ENCODE results near the gene SDE2. TPM values are rescaled to one million over a fixed set of nuclear protein-coding genes. Genes with fewer than 3 reads are reported as not detected.

SDE2 gene
- total and polyA plus RNA-seq, 10 of the 15 experiments (the other 5 are each of a cell fraction or from before 2014, with no cell fraction given) = 2.7 to 19.4 (median 12.6) TPM

GRCh38 chr1:225999227-225999911 is at the start of gene SDE2 (continued):
- TF ChIP-seq, protein P1, sequence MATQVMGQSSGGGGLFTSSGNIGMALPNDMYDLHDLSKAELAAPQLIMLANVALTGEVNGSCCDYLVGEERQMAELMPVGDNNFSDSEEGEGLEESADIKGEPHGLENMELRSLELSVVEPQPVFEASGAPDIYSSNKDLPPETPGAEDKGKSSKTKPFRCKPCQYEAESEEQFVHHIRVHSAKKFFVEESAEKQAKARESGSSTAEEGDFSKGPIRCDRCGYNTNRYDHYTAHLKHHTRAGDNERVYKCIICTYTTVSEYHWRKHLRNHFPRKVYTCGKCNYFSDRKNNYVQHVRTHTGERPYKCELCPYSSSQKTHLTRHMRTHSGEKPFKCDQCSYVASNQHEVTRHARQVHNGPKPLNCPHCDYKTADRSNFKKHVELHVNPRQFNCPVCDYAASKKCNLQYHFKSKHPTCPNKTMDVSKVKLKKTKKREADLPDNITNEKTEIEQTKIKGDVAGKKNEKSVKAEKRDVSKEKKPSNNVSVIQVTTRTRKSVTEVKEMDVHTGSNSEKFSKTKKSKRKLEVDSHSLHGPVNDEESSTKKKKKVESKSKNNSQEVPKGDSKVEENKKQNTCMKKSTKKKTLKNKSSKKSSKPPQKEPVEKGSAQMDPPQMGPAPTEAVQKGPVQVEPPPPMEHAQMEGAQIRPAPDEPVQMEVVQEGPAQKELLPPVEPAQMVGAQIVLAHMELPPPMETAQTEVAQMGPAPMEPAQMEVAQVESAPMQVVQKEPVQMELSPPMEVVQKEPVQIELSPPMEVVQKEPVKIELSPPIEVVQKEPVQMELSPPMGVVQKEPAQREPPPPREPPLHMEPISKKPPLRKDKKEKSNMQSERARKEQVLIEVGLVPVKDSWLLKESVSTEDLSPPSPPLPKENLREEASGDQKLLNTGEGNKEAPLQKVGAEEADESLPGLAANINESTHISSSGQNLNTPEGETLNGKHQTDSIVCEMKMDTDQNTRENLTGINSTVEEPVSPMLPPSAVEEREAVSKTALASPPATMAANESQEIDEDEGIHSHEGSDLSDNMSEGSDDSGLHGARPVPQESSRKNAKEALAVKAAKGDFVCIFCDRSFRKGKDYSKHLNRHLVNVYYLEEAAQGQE (IDR thresholded peaks at IDR 0.05; ENCODE audit: low read depth, low read length) = 0 out of 2 replicates have a peak, but pooled peaks have one; percentile 7
- TF ChIP-seq SIX5 (IDR thresholded peaks at IDR 0.05; ENCODE audit: low read depth, low read length, severe bottlenecking) (peak; percentile 20), NFXL1 (IDR thresholded peaks at IDR 0.05; ENCODE audit: borderline replicate concordance) (no peak), NR2C1 (IDR thresholded peaks at IDR 0.05) (no peak), SUZ12 (IDR thresholded peaks at IDR 0.05; ENCODE audit: unreplicated experiment) (no peak), ZZZ3 (IDR thresholded peaks at IDR 0.05; ENCODE audit: control insufficient read depth, insufficient read length, low read depth) (no peak), RAD21 (IDR thresholded peaks at IDR 0.05; ENCODE audit: insufficient read depth, low read depth, low read length) (no peak), ZNF207 (IDR thresholded peaks at IDR 0.05; ENCODE audit: borderline replicate concordance) (peak; percentile 93), PML (IDR thresholded peaks at IDR 0.05; ENCODE audit: low read length) (peak; percentile 99), IKZF1 (conservative IDR thresholded peaks at IDR 0.05) (peak; percentile 62; the same call in 1 of the 2 replicates), JUND (IDR thresholded peaks at IDR 0.05; ENCODE audit: low read depth, low read length) (no peak), HDGF (IDR thresholded peaks at IDR 0.05) (peak; percentile 78; the same call in 1 of the 2 replicates), BRCA1 (IDR thresholded peaks at IDR 0.05; ENCODE audit: low read depth, low read length) (no peak; the same call in 1 of the 2 replicates), ATF7 (IDR thresholded peaks at IDR 0.05; ENCODE audit: low read depth) (no peak), MEF2A (IDR thresholded peaks at IDR 0.05; ENCODE audit: insufficient read depth, low read depth, low read length) (peak; percentile 79; the same call in 1 of the 2 replicates), CBX5 (IDR thresholded peaks at IDR 0.05; ENCODE audit: low read depth) (no peak; the same call in 1 of the 2 replicates), WRNIP1 (IDR thresholded peaks at IDR 0.05; ENCODE audit: borderline replicate concordance, low read depth, low read length) (peak; percentile 89; the same call in 1 of the 2 replicates), NFYA (IDR thresholded peaks at IDR 0.05; ENCODE audit: borderline replicate concordance, low read depth, low read length) (no peak), BCL11A (IDR thresholded peaks at IDR 0.05; ENCODE audit: low read depth, low read length) (no peak), SUPT20H (IDR thresholded peaks at IDR 0.05; ENCODE audit: borderline replicate concordance, control insufficient read depth, low read depth, low read length) (no peak)
- TF ChIP-seq, protein P2, sequence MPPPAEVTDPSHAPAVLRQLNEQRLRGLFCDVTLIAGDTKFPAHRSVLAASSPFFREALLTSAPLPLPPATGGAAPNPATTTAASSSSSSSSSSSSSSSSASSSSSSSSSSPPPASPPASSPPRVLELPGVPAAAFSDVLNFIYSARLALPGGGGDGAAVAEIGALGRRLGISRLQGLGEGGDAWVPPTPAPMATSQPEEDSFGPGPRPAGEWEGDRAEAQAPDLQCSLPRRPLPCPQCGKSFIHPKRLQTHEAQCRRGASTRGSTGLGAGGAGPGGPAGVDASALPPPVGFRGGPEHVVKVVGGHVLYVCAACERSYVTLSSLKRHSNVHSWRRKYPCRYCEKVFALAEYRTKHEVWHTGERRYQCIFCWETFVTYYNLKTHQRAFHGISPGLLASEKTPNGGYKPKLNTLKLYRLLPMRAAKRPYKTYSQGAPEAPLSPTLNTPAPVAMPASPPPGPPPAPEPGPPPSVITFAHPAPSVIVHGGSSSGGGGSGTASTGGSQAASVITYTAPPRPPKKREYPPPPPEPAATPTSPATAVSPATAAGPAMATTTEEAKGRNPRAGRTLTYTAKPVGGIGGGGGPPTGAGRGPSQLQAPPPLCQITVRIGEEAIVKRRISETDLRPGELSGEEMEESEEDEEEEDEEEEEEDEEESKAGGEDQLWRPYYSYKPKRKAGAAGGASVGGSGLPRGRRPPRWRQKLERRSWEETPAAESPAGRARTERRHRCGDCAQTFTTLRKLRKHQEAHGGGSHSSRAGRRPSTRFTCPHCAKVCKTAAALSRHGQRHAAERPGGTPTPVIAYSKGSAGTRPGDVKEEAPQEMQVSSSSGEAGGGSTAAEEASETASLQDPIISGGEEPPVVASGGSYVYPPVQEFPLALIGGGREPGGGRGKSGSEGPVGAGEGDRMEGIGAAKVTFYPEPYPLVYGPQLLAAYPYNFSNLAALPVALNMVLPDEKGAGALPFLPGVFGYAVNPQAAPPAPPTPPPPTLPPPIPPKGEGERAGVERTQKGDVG (CRISPR knock-in tag; IDR thresholded peaks at IDR 0.05) = no peak
